ENCODE measurements around the gene IL6.
"Not testable (repeated sequence)": the region's sequence is repeated elsewhere in the genome, so short reads cannot be mapped to it uniquely, and the experiment has no call there.

Gene IL6

DNA sequence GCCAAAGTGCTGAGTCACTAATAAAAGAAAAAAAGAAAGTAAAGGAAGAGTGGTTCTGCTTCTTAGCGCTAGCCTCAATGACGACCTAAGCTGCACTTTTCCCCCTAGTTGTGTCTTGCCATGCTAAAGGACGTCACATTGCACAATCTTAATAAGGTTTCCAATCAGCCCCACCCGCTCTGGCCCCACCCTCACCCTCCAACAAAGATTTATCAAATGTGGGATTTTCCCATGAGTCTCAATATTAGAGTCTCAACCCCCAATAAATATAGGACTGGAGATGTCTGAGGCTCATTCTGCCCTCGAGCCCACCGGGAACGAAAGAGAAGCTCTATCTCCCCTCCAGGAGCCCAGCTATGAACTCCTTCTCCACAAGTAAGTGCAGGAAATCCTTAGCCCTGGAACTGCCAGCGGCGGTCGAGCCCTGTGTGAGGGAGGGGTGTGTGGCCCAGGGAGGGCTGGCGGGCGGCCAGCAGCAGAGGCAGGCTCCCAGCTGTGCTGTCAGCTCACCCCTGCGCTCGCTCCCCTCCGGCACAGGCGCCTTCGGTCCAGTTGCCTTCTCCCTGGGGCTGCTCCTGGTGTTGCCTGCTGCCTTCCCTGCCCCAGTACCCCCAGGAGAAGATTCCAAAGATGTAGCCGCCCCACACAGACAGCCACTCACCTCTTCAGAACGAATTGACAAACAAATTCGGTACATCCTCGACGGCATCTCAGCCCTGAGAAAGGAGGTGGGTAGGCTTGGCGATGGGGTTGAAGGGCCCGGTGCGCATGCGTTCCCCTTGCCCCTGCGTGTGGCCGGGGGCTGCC is at the start of gene IL6:
Gene IL6, plus strand, starts transcription at position 294 of the 807 bp plus-strand sequence. Its CDS starts 63 bp downstream, at position 357.
- no peak for DNase-seq (ENCODE audit: low read depth)

DNA sequence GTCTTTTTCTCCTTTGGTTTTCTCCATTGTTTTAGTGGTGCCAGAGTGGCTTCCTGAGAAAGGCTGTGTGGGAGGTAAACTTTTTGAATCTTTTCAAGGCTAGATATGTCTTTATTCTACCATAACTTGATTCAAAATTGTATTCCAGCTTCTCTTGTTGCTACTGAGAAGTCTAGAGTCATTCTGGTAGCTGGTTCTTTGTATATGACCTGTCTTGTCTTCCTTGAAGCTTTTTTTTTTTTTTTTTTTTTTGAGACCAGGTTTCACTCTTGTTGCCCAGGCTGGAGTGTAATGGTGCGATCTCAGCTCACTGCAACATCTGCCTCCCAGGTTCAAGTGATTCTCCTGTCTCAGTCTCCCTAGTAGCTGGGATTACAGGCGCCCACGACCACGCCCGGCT is 49.7 kb upstream of the IL6 start:
- not testable (repeated sequence) for DNase-seq (ENCODE audit: low read depth)

DNA sequence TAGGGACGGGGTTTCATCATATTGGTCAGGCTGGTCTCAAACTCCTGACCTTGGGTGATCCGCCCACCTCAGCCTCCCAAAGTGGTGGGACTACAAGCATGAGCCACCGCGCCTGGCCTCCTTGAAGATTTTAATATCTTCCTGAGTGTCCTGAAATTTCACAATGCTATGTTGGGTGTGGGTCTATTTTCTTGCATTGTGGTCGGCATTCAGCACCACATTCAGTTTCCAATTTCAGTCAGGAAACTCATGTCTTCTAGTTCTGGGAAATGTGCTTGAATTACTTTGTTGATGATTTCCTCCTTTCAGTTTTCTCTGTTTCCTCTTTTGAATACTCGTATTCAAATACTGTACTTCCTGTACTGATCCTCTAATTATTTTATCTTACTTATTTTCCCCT is 49.3 kb upstream of the IL6 start:
- no peak for DNase-seq (ENCODE audit: low read depth)

DNA sequence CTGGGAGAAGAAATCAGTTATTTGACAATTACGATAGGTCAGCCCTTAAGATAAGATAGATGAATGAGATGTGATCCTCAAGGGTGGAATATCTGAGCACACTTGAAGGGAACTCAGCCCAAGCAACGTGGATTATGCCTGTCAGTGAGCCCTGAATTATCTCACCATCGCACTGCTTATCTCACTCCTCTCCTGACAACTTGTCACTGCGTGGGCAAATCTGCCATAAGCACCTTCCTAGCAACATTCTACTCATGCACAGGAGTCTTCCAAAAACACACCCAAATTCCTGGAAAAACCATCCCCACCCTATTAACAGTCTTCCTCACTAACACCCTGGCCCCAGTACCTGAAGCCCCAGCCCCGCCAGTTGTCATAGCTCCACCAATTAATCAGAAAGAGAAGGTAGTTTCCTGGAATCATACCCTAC is 46.5 kb upstream of the IL6 start:
- DNase-seq (ENCODE audit: low read depth): no peak

DNA sequence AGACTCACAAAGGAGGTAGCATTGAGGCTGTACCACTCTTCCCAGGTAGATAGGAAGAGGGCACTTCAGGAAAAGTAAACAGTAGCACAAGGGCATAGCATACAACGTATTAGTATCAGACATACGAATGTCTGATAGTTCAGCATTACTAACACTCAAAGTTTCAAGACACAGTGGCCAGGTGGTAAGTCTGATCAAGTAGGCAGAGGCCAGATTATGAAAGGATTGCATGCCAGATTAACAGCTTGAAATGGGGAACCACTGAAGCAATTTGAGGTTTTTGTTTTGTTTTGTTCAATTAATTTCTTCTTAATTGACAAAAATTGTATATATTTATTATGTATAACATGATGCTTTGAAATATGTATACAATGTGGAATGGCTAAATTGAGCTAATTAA is 45.7 kb upstream of the IL6 start:
- no peak for DNase-seq (ENCODE audit: low read depth)

DNA sequence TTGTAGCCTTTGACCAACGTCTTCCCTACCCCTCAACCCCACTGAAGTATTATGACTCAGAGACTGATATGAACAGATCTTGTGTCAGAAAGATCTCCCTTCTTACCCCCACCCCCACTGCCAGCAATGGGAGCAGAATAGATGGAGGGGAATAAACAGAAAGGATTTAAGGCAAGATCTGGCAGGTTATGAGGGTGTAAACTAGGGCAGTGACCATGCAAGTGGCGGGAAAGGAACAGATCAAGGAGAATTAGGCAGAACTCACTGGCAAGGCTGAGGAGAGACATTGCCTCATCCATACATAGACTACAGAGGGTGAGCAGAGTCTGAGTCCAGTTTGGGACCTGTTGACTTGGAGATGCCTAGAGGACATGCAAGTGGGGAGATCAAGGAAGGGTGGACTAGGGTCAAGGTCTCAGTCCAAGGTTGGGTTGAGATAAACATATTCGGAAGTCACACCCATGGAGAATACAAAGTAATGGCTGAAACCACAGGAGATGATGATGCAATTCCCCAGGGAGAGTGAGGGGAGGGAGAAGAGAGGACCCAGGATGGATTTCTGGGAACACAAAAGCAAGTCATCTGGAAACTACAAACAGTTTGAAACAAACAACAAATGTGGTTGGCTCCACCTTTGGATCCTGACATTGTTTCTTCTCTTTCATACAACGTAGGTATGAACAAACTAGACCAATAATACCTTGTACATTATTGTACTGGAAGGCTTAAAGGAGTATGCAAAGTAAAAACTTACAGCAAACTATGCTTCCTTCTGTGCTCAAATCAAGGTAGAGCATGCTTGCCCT is 44.9 kb upstream of the IL6 start:
- DNase-seq (ENCODE audit: low read depth): no peak

DNA sequence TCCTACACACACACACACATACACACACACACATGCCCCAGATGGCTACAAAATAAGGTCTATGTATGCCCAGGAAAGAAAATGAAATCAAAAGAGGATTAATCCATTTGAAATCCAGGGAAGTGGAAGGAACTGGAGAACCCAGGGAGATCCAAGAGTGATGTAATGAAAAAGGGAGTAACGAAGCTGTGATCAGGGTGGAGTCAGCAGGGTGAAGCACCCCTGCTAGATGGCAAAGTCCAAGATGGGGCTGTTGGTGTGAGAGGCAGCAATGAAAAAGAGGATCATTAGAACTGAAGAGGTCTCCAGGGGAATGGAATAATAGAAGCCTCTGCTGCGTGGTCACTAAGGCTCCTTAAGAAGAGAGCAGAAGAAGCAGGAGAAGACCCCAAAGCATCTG is 43.6 kb upstream of the IL6 start:
- no peak for DNase-seq (ENCODE audit: low read depth)

DNA sequence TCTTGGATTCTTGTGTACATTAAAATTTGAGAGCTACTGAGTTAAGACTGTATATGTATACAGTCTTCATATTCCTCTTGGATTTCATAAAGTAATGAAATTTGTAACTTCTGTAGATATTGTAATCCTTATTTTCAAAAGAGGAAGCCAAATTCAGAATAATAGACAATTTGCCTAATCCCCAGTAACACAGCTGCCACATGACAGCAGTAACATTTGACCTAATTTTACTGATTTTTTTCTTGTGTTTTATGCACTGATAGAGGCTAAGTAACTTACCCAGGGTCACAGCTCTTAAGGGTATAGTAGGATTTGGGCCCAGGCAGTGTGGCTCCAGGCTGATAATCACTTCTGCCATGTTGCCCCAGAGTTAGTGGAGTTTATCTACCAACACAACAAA is 40.4 kb upstream of the IL6 start:
- DNase-seq (ENCODE audit: low read depth): no peak

DNA sequence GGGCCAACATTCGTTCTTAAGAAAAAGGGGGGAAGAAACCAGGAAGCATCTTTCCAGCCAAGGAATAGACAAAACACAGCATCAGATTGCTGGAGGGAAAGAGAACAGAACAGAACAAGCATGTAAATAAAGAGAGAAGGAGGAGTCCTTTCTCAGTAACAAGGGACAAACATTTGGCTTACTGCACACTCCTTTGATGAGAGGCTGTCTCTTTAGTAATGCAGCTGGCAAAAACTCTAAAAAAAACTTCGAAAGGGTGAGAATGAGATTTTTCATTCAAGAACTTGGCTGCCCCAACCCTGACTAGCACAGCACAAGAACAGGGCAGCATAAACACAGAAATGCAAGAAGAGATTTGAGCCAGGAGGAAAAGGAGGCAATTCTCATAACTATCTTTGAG is 38.9 kb upstream of the IL6 start:
- DNase-seq (ENCODE audit: low read depth): no peak

DNA sequence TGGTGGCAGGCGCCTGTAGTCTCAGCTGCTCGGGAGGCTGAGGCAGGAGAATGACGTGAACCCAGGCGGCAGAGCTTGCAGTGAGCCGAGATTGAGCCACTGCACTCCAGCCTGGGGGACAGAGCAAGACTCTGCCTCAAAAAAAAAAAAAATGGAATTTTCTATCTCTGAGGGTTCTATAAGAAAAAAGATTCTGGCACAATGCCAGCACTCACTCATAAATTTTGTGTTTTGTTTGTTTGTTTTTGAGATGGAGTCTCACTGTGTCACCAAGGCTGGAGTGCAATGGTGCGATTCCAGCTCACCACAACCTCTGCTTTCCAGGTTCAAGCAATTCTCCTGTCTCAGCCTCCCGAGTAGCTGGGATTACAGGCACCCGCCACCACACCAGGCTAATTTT is 38.1 kb upstream of the IL6 start:
- DNase-seq (ENCODE audit: low read depth): not testable (repeated sequence)

DNA sequence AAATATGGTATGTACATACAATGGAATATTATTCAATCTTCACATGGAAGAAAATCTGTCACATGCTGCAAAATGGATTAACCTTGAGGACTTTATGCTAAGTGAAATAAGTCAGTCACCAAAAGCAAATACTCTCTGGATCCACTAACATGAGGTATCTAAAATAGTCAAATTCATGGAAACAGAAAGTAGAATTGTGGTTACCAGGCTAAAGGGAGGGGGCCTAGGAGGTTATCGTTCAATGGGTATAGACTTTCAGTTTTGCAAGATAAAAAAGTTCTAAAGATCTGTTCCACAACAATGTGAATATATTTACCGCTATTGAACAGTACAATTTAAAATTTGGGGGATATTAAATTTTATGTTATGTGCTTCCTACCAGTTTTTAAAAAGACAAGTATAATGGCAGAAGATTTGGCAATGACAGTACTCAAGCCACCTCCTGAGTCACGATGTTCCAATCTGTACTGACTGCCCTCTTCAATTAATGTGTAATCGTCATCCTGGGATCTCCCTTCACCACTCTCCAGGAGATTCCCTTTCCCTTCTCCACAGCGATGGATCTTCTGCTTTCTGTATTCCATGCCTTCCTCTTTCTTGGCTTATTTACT is 32.3 kb upstream of the IL6 start:
- DNase-seq (ENCODE audit: low read depth): no peak

DNA sequence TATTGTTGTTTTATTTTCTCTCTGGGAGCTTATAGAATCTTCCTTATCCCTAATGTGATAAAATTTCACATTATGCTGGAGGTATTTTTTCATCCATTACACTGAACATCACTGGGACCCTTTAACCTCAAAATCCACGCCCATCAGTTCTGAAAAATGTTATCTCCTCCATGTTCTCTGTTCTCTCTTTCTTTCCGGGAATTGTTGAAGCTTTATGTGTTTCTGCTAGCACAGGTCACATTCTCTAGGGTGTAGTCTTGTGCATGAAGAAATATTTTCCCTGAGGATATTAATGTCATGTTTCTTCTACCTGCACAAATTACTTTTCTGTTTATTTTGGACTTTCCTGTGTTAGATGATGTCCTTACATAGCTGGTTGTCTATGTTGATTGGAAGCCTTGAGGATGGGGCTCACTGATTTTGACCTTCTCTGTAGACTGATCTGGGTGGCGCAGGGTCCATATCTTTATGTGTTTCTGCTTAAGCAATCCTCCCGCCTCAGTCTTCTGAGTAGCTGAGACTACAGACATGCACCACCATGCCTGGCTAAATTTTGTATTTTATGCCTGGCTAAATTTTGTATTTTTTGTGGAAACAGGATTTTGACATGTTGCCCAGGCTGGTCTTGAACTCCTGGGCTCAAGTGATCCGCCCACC is 31.4 kb upstream of the IL6 start:
- DNase-seq (ENCODE audit: low read depth): no peak

DNA sequence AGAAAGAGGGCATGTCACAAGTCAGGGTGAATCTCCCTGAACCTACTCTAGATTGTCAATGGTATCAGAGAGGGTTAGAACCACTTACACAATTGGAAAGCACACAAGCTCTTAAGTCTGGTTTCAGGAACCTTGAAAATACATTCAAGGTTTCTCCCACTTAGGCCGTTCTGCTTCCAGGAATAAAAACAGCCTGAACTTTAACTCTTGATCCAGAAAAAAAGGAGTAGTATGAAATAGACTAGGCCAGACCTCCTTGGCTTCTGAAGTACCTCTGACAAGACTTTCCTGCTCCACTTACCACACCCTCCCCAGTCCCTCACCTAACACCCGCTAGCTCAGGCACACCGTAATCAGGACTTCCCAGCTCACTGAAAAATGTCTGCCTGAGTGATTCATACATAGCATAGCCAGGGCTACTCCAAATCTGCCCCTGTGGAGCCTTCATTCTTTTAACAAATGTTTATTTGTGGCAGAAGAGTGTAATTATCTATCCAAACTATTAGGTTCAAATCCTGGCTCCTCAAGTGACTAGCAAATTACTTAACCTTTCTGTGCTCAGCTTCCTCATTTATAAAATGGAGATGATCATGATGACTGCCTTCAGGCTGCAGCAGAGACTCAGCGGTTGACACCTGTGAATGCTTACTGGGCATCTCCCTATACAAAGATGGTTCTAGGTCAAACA is 30.3 kb upstream of the IL6 start:
- DNase-seq (ENCODE audit: low read depth): no peak

DNA sequence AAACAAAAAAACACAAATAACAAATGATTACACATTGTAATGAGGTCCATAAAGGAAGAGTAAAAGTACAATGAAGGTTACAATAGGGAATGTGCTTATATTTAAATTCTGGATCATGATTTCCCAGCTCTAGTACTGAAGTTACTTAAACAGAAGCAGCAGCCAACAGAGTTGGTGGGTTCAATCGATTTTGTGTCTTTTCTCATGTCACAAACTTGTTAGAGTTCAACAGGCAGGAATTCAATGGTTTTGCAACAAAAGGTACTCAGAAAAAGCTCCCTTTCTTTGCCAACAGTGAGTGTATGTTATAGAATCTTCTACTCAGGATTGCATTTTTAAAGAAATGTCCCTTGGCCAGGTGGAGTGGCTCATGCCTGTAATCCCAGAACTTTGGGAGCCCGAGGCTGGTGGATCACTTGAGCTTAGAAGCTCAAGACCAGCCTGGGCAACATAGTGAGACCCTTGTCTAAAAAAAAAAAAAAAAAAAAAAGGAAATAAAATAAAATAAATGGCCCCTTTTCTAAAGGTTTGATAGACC is 29.6 kb upstream of the IL6 start:
- no peak for DNase-seq (ENCODE audit: low read depth)

DNA sequence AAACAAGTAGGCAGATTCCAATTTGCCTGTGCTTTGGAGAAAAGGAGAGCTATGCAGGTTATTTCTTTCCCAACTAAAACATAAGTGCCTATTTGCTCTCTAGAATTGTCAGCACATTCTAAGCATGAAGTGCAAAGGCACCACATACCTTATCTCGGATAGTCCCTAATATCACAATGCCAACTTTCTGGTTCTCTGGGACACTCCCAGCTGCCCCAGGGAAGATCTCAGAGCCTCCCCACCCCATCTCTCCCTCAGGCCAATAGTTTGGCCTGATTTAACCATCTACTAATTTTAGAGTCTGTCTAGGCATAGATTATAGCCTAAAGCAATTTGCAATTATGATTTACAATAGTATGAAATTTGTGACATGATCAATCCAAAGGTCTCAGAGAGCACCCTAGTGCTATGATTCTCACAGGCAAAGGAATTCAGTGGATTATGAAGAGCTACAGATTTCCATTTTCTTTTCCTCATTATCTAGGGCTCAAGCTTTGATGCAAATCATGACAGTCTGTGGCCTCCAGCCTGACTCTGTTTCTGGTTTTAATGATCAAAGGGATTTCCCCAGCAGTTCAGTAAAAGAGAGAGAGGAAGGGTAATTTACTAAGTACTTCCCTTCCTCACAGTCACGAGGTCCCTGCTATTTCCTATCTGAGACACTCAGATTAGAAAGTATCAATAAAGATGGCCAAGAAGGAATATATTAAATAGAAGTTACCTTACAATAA is 29.0 kb upstream of the IL6 start:
- DNase-seq (ENCODE audit: low read depth): no peak

DNA sequence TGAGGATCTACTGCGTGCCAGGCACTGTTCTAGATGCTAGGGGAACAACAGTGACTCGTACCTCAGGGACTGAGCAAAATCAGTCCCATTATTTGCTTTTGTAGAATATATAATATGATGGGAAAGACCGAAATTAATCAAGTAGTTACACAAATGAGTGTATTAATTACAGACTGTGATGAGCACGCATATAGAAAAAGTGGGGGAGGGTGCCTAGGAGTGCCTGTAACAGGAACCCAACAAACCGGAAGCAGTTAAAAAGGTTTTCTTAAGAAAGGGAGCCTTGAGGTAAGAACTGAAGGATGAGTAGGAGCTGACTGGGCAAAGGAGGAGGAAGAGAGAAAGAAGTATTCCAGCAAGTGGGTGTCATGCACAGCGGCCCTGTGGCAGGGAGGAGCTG is 28.2 kb upstream of the IL6 start:
- DNase-seq (ENCODE audit: low read depth): no peak

DNA sequence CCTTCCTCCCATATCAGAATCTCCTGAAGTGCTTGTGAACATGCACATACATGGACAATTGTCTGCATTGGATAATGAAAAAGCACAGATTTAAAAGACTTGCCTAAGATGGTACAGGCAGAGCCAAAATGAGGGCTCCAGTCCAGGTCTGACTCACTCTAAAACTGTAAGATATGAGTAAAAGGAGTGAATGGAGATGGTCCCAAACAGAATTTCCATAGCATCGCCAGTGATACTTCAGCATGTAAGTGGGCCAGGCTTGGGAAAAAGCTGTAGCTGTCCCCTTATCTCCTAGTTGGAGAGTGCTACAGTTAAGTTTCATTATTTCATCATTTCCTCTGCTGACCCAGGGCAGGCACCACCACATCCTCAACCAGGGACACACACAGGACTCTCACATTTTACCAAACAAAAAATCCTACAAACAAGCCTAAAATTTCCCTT is 26.4 kb upstream of the IL6 start:
- no peak for DNase-seq (ENCODE audit: low read depth)

DNA sequence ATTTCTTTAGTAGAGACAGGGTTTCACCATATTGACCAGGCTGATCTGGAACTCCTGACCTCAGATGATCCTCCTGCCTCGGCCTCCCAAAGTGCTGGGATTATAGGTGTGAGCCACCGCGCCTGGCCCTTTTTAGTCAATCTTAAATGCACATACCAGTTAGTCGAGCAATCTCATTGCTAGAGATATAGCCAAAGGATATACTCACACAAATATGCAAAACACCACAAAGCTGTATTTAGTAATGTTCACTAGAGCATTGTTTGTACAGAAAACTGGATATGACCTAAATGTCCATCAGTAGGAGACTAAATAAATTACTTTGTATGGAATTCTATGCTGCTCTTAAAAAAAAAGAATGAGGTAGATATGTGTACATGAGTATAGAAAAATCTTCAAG is 24.5 kb upstream of the IL6 start:
- no peak for DNase-seq (ENCODE audit: low read depth)

DNA sequence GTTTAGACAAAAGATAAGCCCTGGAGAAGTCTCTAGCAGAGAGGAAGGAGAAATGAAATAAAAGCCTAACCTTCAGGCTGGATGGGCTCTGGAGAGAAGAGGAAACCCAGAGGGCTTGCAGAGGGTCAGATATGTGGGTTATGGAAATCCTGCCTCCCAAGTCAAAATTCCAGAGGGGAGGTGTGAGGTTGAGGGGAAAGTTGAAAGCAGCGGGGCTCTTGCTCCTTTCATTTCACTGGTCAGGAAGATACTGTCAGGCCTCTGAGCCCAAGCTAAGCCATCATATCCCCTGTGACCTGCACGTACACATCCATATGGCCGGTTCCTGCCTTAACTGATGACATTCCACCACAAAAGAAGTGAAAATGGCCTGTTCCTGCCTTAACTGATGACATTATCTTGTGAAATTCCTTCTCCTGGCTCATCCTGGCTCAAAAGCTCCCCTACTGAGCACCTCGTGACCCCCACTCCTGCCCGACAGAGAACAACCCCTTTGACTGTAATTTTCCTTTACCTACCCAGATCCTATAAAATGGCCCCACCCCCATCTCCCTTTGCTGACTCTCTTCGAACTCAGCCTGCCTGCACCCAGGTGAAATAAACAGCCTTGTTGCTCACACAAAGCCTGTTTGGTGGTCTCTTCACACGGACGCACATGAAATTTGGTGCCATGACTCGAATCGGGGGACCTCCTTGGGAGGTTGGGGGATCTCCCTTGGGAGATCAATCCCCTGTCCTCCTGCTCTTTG is 23.7 kb upstream of the IL6 start:
- not testable (repeated sequence) for DNase-seq (ENCODE audit: low read depth)

DNA sequence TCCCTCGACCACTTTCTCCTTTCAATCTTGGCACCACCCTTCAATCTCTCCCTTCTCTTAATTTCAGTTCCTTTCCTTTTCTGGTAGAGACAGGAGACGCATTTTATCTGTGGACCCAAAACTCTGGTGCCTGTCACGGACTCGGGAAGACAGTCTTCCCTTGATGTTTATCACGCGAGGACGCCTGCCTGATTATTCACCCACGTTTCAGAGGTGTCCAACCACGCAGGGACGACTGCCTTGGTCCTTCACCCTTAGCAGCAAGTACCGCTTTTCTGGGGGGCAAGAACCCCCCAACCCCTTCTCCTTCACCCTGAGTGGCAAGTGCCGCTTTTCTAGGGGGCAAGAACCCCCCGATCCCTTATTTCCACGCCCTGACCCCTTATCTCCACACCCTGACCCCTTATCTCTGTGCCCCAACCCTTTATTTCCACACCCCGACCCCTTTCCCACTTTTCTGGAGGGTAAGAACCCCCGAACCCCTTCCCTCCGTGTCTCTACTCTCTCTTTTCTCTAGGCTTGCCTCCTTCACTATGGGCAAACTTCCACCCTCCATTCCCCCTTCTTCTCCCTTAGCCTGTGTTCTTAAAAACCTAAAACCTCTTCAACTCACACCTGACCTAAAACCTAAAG is 22.9 kb upstream of the IL6 start:
- not testable (repeated sequence) for DNase-seq (ENCODE audit: low read depth)
